SK-N-SH treated with all-trans-retinoic acid at 6 μM for 48 hours (cell line): Measurements from ENCODE around the gene CCDC82.

Source experiments
- ATAC-seq: fragments of 200-7000 bp; cut with Tn5 transposase; 3 replicates; pipeline ENCODE4 v1.9.1; 2020; ENCODE audit warnings: mild to moderate bottlenecking, moderate library complexity
- ARNTL ChIP-seq: fragments of 450-650 bp; formaldehyde crosslinking; IDR thresholded peaks from 2 replicates; pipeline ENCODE4 v1.5.0; 2020; ENCODE audit warnings: low read depth, mild to moderate bottlenecking, moderate library complexity, borderline replicate concordance
- CREB5 ChIP-seq: fragments of 250-450 bp; sonication (Bioruptor Pico); IDR thresholded peaks from 2 replicates; pipeline ENCODE4 v1.5.1; 2020; ENCODE audit warnings: low read depth, mild to moderate bottlenecking, moderate library complexity
- CSRNP3 ChIP-seq: fragments of 250-450 bp; sonication (Bioruptor Pico); IDR thresholded peaks from 2 replicates; pipeline ENCODE4 v1.5.1; 2021; ENCODE audit warnings: mild to moderate bottlenecking, moderate library complexity
- ESRRG ChIP-seq: fragments of 250-450 bp; sonication (Bioruptor Pico); IDR thresholded peaks from 2 replicates; pipeline ENCODE4 v1.6.1; 2021; ENCODE audit warnings: mild to moderate bottlenecking
- GLIS3 ChIP-seq: fragments of 250-450 bp; sonication (Bioruptor Pico); IDR thresholded peaks from 2 replicates; pipeline ENCODE4 v1.5.0; 2020; ENCODE audit warnings: mild to moderate bottlenecking, moderate library complexity
- ISL1 ChIP-seq: fragments of 250-450 bp; sonication (Bioruptor Pico); IDR thresholded peaks from 2 replicates; pipeline ENCODE4 v2.1.2; 2022; ENCODE audit warnings: mild to moderate bottlenecking, moderate library complexity
- OSR1 ChIP-seq: fragments of 250-450 bp; sonication (Bioruptor Pico); IDR thresholded peaks from 2 replicates; pipeline ENCODE4 v1.8.0; 2022; ENCODE audit warnings: moderate library complexity, mild to moderate bottlenecking, inconsistent platforms
- PATZ1 ChIP-seq: fragments of 250-450 bp; sonication (Bioruptor Pico); IDR thresholded peaks from 2 replicates; pipeline ENCODE4 v1.8.0; 2020; ENCODE audit warnings: mild to moderate bottlenecking, moderate library complexity, borderline replicate concordance
- POU6F1 ChIP-seq: fragments of 250-450 bp; sonication (Bioruptor Pico); IDR thresholded peaks from 2 replicates; pipeline ENCODE4 v1.8.0; 2021; ENCODE audit warnings: low read depth, mild to moderate bottlenecking, moderate library complexity, borderline replicate concordance
- PPARA ChIP-seq: fragments of 250-450 bp; sonication (Bioruptor Pico); IDR thresholded peaks from 2 replicates; pipeline ENCODE4 v1.5.0; 2020; ENCODE audit warnings: mild to moderate bottlenecking, borderline replicate concordance
- RARB ChIP-seq: fragments of 250-450 bp; sonication (Bioruptor Pico); IDR thresholded peaks from 2 replicates; pipeline ENCODE4 v1.8.0; 2021; ENCODE audit warnings: mild to moderate bottlenecking, moderate library complexity
- SNAI2 ChIP-seq: fragments of 250-450 bp; sonication (Bioruptor Pico); IDR thresholded peaks from 2 replicates; pipeline ENCODE4 v1.5.0; 2020; ENCODE audit warnings: mild to moderate bottlenecking, moderate library complexity
- TCF4 ChIP-seq: fragments of 250-450 bp; sonication (Bioruptor Pico); IDR thresholded peaks from 2 replicates; pipeline ENCODE4 v1.8.0; 2021; ENCODE audit warnings: mild to moderate bottlenecking, moderate library complexity, borderline replicate concordance
- TOX ChIP-seq: fragments of 250-450 bp; sonication (Bioruptor Pico); IDR thresholded peaks from 2 replicates; pipeline ENCODE4 v1.8.0; 2021; ENCODE audit warnings: mild to moderate bottlenecking, moderate library complexity, borderline replicate concordance
- TSHZ2 ChIP-seq: fragments of 250-450 bp; sonication (Bioruptor Pico); IDR thresholded peaks from 2 replicates; pipeline ENCODE4 v1.5.0; 2020; ENCODE audit warnings: mild to moderate bottlenecking, moderate library complexity
- ZC3H10 ChIP-seq: fragments of 250-450 bp; sonication (Bioruptor Pico); IDR thresholded peaks from 2 replicates; pipeline ENCODE4 v1.5.1; 2021; ENCODE audit warnings: mild to moderate bottlenecking, moderate library complexity
- ZFP3 ChIP-seq: fragments of 250-450 bp; sonication (Bioruptor Pico); IDR thresholded peaks from 2 replicates; pipeline ENCODE4 v1.5.0; 2020; ENCODE audit warnings: mild to moderate bottlenecking, moderate library complexity
- ZFP30 ChIP-seq: fragments of 450-650 bp; formaldehyde crosslinking; IDR thresholded peaks from 2 replicates; pipeline ENCODE4 v1.5.0; 2022; ENCODE audit warnings: mild to moderate bottlenecking, moderate library complexity
- ZNF565 ChIP-seq: fragments of 450-650 bp; formaldehyde crosslinking; conservative IDR thresholded peaks from 2 replicates; pipeline ENCODE4 v1.5.0; 2020; ENCODE audit warnings: low read depth, mild to moderate bottlenecking, moderate library complexity
- ZNF70 ChIP-seq: fragments of 450-650 bp; formaldehyde crosslinking; IDR thresholded peaks from 2 replicates; pipeline ENCODE4 v1.5.0; 2020; ENCODE audit warnings: mild to moderate bottlenecking, moderate library complexity
- ZNF8 ChIP-seq: fragments of 450-650 bp; formaldehyde crosslinking; IDR thresholded peaks from 2 replicates; pipeline ENCODE4 v1.5.0; 2020; ENCODE audit warnings: mild to moderate bottlenecking, moderate library complexity

CCDC82 gene

GRCh38 chr11:96335388-96335787 is 54.3 kb downstream of the CCDC82 start:
- no peak for TF ChIP-seq ARNTL (CRISPR knock-in tag)
- no peak for TF ChIP-seq SNAI2
- TF ChIP-seq TOX = no peak
- no peak for TF ChIP-seq POU6F1 (CRISPR knock-in tag)
- TF ChIP-seq OSR1 = no peak
- TF ChIP-seq ZC3H10 = no peak
- no peak for TF ChIP-seq RARB (CRISPR knock-in tag)
- no peak for TF ChIP-seq ZNF565 (CRISPR knock-in tag)
- TF ChIP-seq ZFP30 (CRISPR knock-in tag) = no peak
- TF ChIP-seq CSRNP3 = no peak
- no peak for TF ChIP-seq GLIS3 (CRISPR knock-in tag)
- TF ChIP-seq TSHZ2 (CRISPR knock-in tag) = no peak
- TF ChIP-seq ESRRG (CRISPR knock-in tag) = no peak
- TF ChIP-seq, all 23 proteins: peak for 0
- ATAC-seq = no peak

- ATAC-seq = no peak
- TF ChIP-seq PATZ1 (no peak), ISL1 (CRISPR knock-in tag) (no peak)
Measured at GRCh38 chr11:96334219-96334618, 55.5 kb downstream of the CCDC82 start.

- TF ChIP-seq ZNF565 (CRISPR knock-in tag) (no peak), ZNF70 (CRISPR knock-in tag) (no peak), ESRRG (CRISPR knock-in tag) (no peak), ZC3H10 (no peak), SNAI2 (no peak), POU6F1 (CRISPR knock-in tag) (no peak), ZFP3 (CRISPR knock-in tag) (no peak), OSR1 (no peak), ZNF8 (CRISPR knock-in tag) (no peak)
- ATAC-seq = no peak
Measured at GRCh38 chr11:96333191-96333719, 56.5 kb downstream of the CCDC82 start.

GRCh38 chr11:96332126-96332771 is 57.5 kb downstream of the CCDC82 start:
- ATAC-seq = peak; percentile 24
- TF ChIP-seq PPARA (no peak), TCF4 (no peak), ARNTL (CRISPR knock-in tag) (no peak), ZC3H10 (no peak), ISL1 (CRISPR knock-in tag) (no peak), POU6F1 (CRISPR knock-in tag) (no peak), PATZ1 (no peak), CREB5 (CRISPR knock-in tag) (no peak), ZNF8 (CRISPR knock-in tag) (no peak), ZNF70 (CRISPR knock-in tag) (no peak), SNAI2 (no peak)
